ENCODE data around the gene C11orf21.

The C11orf21 gene

DNA sequence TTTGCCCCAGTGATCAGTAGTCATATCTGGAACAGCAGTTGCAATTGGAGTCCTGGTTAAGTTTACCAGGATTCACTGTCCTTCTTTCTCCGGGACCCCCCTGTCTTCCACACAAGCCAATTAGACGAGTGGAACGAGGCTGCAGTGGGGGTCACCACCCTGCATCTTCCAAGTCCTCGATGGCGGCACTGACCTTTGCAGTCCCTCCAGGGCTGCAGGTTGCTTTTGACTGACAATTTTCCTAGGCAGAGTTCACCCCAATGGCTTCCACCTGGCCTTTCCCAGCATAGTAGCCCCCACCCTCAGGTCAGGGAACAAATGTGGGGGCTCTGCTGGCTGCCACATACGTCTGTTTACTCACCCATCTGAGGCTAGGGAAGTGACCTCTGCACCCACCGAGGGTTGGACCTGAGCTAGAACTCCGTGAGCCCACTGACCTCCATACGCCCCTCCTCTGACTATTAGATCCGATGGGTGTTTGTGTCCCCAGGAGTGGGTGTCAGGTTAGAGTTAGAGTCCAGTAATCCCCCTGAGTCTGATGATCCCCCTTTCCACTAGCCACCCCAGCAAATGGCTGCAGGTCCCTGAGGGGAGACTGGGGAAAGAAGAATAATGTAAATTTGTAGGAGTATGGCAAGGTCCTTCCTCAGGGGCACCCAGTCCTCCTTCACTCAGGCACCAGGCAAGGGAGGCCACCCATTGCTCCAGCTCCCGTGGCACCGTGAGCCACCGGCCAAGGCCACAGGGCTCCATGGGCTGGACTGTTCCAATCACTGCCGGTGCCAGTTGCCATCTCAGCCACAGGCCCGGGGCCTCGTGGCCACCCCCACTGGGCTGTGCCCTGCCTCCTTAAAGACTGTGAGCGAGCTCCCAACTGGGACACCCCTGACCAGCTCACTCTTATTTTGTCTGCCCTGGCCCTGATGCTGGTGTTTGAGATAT, 5.5 kb downstream of the C11orf21 start:
- H3K36me3 ChIP-seq (ENCODE audit: insufficient read depth, low read length), result peaks cover 9% of the 10 kb centered on the region; the same call in 1 of the 2 replicates
- peaks cover 18% of the 10 kb centered on the region for H3K4me1 ChIP-seq (ENCODE audit: insufficient read depth, low read length, poor library complexity, severe bottlenecking)
- peaks cover 29% of the 10 kb centered on the region for H3K79me2 ChIP-seq (ENCODE audit: insufficient read depth, low read length)
- no peaks in the 10 kb centered on the region for H3K27me3 ChIP-seq (ENCODE audit: insufficient read depth, low read length, poor library complexity, severe bottlenecking)
- H3K4me3 ChIP-seq (ENCODE audit: low read length, poor library complexity, severe bottlenecking), result no peak overlapping the region
- no peak overlapping the region for H3K4me2 ChIP-seq (ENCODE audit: low read depth, low read length, poor library complexity, severe bottlenecking)
- no peaks in the 10 kb centered on the region for H3K9me3 ChIP-seq (ENCODE audit: insufficient read depth, low read depth, low read length)
- no peaks in the 10 kb centered on the region for H3K9me2 ChIP-seq (replicated peaks; ENCODE audit: low read depth, low read length)
- H3F3A ChIP-seq (ENCODE audit: low read depth), result peaks cover under 1% of the 10 kb centered on the region; the same call in 1 of the 2 replicates
- peaks cover 13% of the 10 kb centered on the region for H4K20me1 ChIP-seq (ENCODE audit: insufficient read depth, low read length, poor library complexity, severe bottlenecking)
- no peak overlapping the region for H2AFZ ChIP-seq (ENCODE audit: low read length)
- H3K9ac ChIP-seq (ENCODE audit: low read depth, low read length, poor library complexity, severe bottlenecking), result no peak overlapping the region
- no peak for TF ChIP-seq EZH2phosphoT487 (IDR thresholded peaks at IDR 0.05; ENCODE audit: borderline replicate concordance)
- TF ChIP-seq, protein P1, sequence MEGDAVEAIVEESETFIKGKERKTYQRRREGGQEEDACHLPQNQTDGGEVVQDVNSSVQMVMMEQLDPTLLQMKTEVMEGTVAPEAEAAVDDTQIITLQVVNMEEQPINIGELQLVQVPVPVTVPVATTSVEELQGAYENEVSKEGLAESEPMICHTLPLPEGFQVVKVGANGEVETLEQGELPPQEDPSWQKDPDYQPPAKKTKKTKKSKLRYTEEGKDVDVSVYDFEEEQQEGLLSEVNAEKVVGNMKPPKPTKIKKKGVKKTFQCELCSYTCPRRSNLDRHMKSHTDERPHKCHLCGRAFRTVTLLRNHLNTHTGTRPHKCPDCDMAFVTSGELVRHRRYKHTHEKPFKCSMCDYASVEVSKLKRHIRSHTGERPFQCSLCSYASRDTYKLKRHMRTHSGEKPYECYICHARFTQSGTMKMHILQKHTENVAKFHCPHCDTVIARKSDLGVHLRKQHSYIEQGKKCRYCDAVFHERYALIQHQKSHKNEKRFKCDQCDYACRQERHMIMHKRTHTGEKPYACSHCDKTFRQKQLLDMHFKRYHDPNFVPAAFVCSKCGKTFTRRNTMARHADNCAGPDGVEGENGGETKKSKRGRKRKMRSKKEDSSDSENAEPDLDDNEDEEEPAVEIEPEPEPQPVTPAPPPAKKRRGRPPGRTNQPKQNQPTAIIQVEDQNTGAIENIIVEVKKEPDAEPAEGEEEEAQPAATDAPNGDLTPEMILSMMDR (conservative IDR thresholded peaks at IDR 0.05; ENCODE audit: low read length), result no peak

DNA sequence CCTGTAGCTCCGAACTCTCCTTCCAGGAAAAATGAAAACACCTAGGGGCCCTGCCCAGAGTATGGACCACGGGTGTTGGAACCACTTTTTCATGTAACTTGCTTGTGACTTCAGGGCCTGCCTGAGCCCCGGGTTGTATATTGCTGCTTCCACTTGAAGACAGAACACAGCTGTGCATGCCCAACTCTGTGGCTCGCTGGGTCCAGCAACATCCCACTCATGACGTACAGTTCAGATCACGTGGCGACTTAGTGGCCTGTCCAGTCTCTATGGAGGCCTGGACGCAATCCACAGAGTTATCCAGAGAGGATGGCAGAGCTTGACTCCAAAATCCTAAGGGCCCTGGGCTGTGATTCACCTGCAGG, 6.8 kb downstream of the C11orf21 start:
- peaks cover 18% of the 10 kb centered on the region for H3K4me1 ChIP-seq (ENCODE audit: insufficient read depth, low read length, poor library complexity, severe bottlenecking)
- H3K9ac ChIP-seq (ENCODE audit: low read depth, low read length, poor library complexity, severe bottlenecking), result no peak overlapping the region
- no peaks in the 10 kb centered on the region for H3K27me3 ChIP-seq (ENCODE audit: insufficient read depth, low read length, poor library complexity, severe bottlenecking)
- H3K4me3 ChIP-seq (ENCODE audit: low read length, poor library complexity, severe bottlenecking), result no peak overlapping the region
- no peak overlapping the region for H2AFZ ChIP-seq (ENCODE audit: low read length)
- peaks cover 20% of the 10 kb centered on the region for H3K79me2 ChIP-seq (ENCODE audit: insufficient read depth, low read length)
- no peaks in the 10 kb centered on the region for H3K9me3 ChIP-seq (ENCODE audit: insufficient read depth, low read depth, low read length)
- no peak overlapping the region for H3K4me2 ChIP-seq (ENCODE audit: low read depth, low read length, poor library complexity, severe bottlenecking)
- H3K9me2 ChIP-seq (replicated peaks; ENCODE audit: low read depth, low read length), result no peaks in the 10 kb centered on the region
- H3K36me3 ChIP-seq (ENCODE audit: insufficient read depth, low read length), result peaks cover 9% of the 10 kb centered on the region; the same call in 1 of the 2 replicates
- no peaks in the 10 kb centered on the region for H3F3A ChIP-seq (ENCODE audit: low read depth)
- no peak for TF ChIP-seq EZH2phosphoT487 (IDR thresholded peaks at IDR 0.05; ENCODE audit: borderline replicate concordance)
- TF ChIP-seq, protein P1 (conservative IDR thresholded peaks at IDR 0.05; ENCODE audit: low read length), result no peak
- peaks cover 13% of the 10 kb centered on the region for H4K20me1 ChIP-seq (ENCODE audit: insufficient read depth, low read length, poor library complexity, severe bottlenecking)

DNA sequence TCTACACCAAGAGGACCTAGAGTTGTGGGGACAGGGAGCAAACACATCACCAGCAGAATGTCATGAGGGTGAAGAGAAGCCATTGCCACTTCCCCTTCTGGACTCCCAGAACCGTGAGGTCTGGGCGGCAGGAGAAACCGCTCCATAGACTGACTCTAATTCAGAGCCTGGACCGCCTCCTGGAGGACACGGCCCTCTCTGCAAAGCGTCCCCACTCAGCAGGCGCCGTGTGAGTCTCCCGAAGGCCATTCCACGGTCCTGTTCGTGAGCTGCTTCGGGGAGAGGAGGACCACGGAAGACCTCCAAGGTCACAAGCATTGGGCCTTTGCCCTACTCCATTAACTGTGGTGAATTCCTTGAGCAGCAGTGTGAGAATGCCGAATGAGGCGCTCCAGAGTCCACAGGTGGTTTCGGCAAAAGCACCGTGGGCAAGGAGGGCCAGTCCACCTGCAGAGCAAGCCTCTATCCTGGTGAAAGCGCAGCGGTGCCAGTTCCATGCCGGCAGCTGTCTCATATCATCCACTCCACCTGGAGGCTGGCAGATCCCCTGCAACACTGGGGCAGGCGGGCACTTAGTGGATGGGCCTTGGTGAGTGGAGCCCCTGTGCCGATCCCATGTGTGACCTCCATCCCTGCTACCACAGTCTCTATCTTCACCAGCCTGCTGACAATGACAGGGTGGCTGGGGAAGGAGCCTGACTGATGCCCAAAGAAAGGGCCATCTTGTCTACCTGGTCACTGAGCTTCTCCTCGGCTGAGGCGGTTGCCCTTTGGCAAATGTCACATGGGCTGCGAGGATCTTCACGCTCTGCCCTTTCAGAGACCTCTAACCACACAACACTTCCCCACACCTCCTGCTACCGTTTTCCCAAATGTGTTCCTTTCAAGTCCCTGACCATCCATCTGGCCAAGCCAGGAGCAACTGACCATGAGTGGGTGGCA, 7.5 kb downstream of the C11orf21 start:
- Histone ChIP-seq H2AFZ (ENCODE audit: low read length) (no peak overlapping the region), H3K4me3 (ENCODE audit: low read length, poor library complexity, severe bottlenecking) (no peak overlapping the region), H3K4me1 (ENCODE audit: insufficient read depth, low read length, poor library complexity, severe bottlenecking) (peaks cover 12% of the 10 kb centered on the region), H3K9me2 (replicated peaks; ENCODE audit: low read depth, low read length) (no peaks in the 10 kb centered on the region), H3K9ac (ENCODE audit: low read depth, low read length, poor library complexity, severe bottlenecking) (no peak overlapping the region), H3F3A (ENCODE audit: low read depth) (no peaks in the 10 kb centered on the region), H3K4me2 (ENCODE audit: low read depth, low read length, poor library complexity, severe bottlenecking) (no peak overlapping the region), H3K9me3 (ENCODE audit: insufficient read depth, low read depth, low read length) (no peaks in the 10 kb centered on the region), H4K20me1 (ENCODE audit: insufficient read depth, low read length, poor library complexity, severe bottlenecking) (peaks cover 7% of the 10 kb centered on the region), H3K36me3 (ENCODE audit: insufficient read depth, low read length) (peaks cover 9% of the 10 kb centered on the region; the same call in 1 of the 2 replicates), H3K79me2 (ENCODE audit: insufficient read depth, low read length) (peaks cover 14% of the 10 kb centered on the region), H3K27me3 (ENCODE audit: insufficient read depth, low read length, poor library complexity, severe bottlenecking) (no peaks in the 10 kb centered on the region)
- TF ChIP-seq EZH2phosphoT487 (IDR thresholded peaks at IDR 0.05; ENCODE audit: borderline replicate concordance), result no peak
- TF ChIP-seq, protein P1 (conservative IDR thresholded peaks at IDR 0.05; ENCODE audit: low read length), result no peak
